ENCODE data around the gene RBM12.

The RBM12 gene

GRCh38 chr20:35711588-35712209, 47.0 kb upstream of the RBM12 start:
- no peak for TF ChIP-seq EZH2 (IDR thresholded peaks at IDR 0.05; ENCODE audit: borderline replicate concordance, low read depth, low read length, severe bottlenecking)
- TF ChIP-seq CTCF (IDR thresholded peaks at IDR 0.05; ENCODE audit: borderline replicate concordance, extremely low read depth, low read length, poor library complexity, severe bottlenecking): no peak
- no peak overlapping the region for H3K4me2 ChIP-seq (ENCODE audit: insufficient read depth, low read length)
- no peak overlapping the region for H3K9ac ChIP-seq (ENCODE audit: low read depth, low read length)
- no peak overlapping the region for H2AFZ ChIP-seq (ENCODE audit: low read depth, low read length)
- peaks cover 99% of the 10 kb centered on the region for H3K36me3 ChIP-seq (ENCODE audit: insufficient read depth, low read length)
- no peak overlapping the region for H3K27ac ChIP-seq (ENCODE audit: low read length)
- no peaks in the 10 kb centered on the region for H3K27me3 ChIP-seq (ENCODE audit: insufficient read depth, low read length, poor library complexity)
- H3K79me2 ChIP-seq (ENCODE audit: insufficient read depth, low read length): peaks cover 96% of the 10 kb centered on the region
- H3K9me3 ChIP-seq (ENCODE audit: insufficient read depth, low read length, severe bottlenecking): no peaks in the 10 kb centered on the region
- H3K4me1 ChIP-seq (ENCODE audit: insufficient read depth, low read length): 0 out of 2 replicates have a peak, but pooled peaks cover 3% of the 10 kb centered on the region
- ATAC-seq (ENCODE audit: insufficient read depth, low read depth) (no peak), DNase-seq (no peak)
- peaks cover 75% of the 10 kb centered on the region for H4K20me1 ChIP-seq (ENCODE audit: insufficient read depth, low read length)
- H3K4me3 ChIP-seq (ENCODE audit: low read depth in 1 of 2, low read length in 2 of 2): no peak overlapping the region

DNA sequence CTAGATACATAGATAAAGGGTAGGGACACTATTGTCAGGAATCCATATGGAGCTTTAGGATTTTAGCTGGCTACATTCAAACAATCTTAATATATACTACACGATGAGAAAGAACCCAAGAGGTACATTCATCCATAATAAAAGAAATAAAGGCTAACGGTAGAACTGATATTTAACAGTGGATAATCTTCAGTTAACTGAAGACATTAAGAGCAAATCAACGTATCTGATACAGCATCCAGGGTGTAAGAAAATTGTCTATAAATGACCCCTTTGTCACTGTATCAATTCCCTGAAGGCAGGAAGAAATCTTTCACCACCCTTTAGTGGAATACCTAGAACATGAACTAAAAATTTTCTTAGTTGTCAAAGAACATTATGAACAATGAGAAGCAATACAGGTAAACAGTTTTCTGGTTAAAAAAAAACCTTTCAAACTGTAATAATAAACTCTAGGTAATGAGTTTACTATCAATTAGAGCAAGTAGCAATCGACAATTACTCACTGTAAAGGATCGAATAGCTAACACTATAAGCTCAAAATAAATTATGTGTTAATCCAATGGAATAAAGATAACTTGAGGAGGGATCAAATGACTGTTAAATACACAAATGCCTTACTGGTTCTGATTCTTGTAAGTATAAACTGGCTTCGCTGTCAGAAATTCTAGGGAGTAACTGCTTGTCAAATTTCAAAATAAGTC, 46.3 kb upstream of the RBM12 start:
- H3K4me2 ChIP-seq (ENCODE audit: insufficient read depth, low read length): no peak overlapping the region
- DNase-seq (no peak), ATAC-seq (ENCODE audit: insufficient read depth, low read depth) (no peak)
- H3K4me3 ChIP-seq (ENCODE audit: low read depth in 1 of 2, low read length in 2 of 2): no peak overlapping the region
- 0 out of 2 replicates have a peak, but pooled peaks cover 3% of the 10 kb centered on the region for H3K4me1 ChIP-seq (ENCODE audit: insufficient read depth, low read length)
- H3K9me3 ChIP-seq (ENCODE audit: insufficient read depth, low read length, severe bottlenecking): no peaks in the 10 kb centered on the region
- no peak overlapping the region for H3K9ac ChIP-seq (ENCODE audit: low read depth, low read length)
- H3K79me2 ChIP-seq (ENCODE audit: insufficient read depth, low read length): peaks cover 96% of the 10 kb centered on the region
- H3K36me3 ChIP-seq (ENCODE audit: insufficient read depth, low read length): peaks cover 99% of the 10 kb centered on the region
- H3K27me3 ChIP-seq (ENCODE audit: insufficient read depth, low read length, poor library complexity): no peaks in the 10 kb centered on the region
- peaks cover 76% of the 10 kb centered on the region for H4K20me1 ChIP-seq (ENCODE audit: insufficient read depth, low read length)
- no peak overlapping the region for H2AFZ ChIP-seq (ENCODE audit: low read depth, low read length)
- no peak overlapping the region for H3K27ac ChIP-seq (ENCODE audit: low read length)
- TF ChIP-seq CTCF (IDR thresholded peaks at IDR 0.05; ENCODE audit: borderline replicate concordance, extremely low read depth, low read length, poor library complexity, severe bottlenecking): no peak
- no peak for TF ChIP-seq EZH2 (IDR thresholded peaks at IDR 0.05; ENCODE audit: borderline replicate concordance, low read depth, low read length, severe bottlenecking)

GRCh38 chr20:35710039-35710438, 45.3 kb upstream of the RBM12 start:
- Histone ChIP-seq H3K27me3 (ENCODE audit: insufficient read depth, low read length, poor library complexity) (no peaks in the 10 kb centered on the region), H4K20me1 (ENCODE audit: insufficient read depth, low read length) (peaks cover 76% of the 10 kb centered on the region), H2AFZ (ENCODE audit: low read depth, low read length) (no peak overlapping the region), H3K4me1 (ENCODE audit: insufficient read depth, low read length) (0 out of 2 replicates have a peak, but pooled peaks cover 3% of the 10 kb centered on the region), H3K9me3 (ENCODE audit: insufficient read depth, low read length, severe bottlenecking) (no peaks in the 10 kb centered on the region), H3K79me2 (ENCODE audit: insufficient read depth, low read length) (peaks cover 94% of the 10 kb centered on the region), H3K4me3 (ENCODE audit: low read depth in 1 of 2, low read length in 2 of 2) (no peak overlapping the region), H3K36me3 (ENCODE audit: insufficient read depth, low read length) (peaks cover 99% of the 10 kb centered on the region), H3K27ac (ENCODE audit: low read length) (no peak overlapping the region), H3K9ac (ENCODE audit: low read depth, low read length) (no peak overlapping the region), H3K4me2 (ENCODE audit: insufficient read depth, low read length) (no peak overlapping the region)
- no peak for DNase-seq
- no peak for ATAC-seq (ENCODE audit: insufficient read depth, low read depth)
- TF ChIP-seq CTCF (IDR thresholded peaks at IDR 0.05; ENCODE audit: borderline replicate concordance, extremely low read depth, low read length, poor library complexity, severe bottlenecking) (no peak), EZH2 (IDR thresholded peaks at IDR 0.05; ENCODE audit: borderline replicate concordance, low read depth, low read length, severe bottlenecking) (no peak)
